ENCODE results near the gene ADGB.

GRCh38 chr6:146666909-146667308, 68.1 kb downstream of the ADGB start:
- TF ChIP-seq CTCF (IDR thresholded peaks at IDR 0.05; ENCODE audit: low read depth, low read length): no peak
- TF ChIP-seq POLR2A (IDR thresholded peaks at IDR 0.05; ENCODE audit: extremely low read depth, insufficient read length): no peak
- no peak for TF ChIP-seq MAX (IDR thresholded peaks at IDR 0.05; ENCODE audit: low read depth, low read length)
